T-helper 17 cell (primary cell): ENCODE measurements around the gene ANKRD36. TPM values are rescaled to one million over a fixed set of nuclear protein-coding genes. Genes with fewer than 3 reads are reported as not detected.
"Not testable (repeated sequence)": the region's sequence is repeated elsewhere in the genome, so short reads cannot be mapped to it uniquely, and the experiment has no call there.

Experiments used
- ATAC-seq: fragments of 150-1000 bp; cut with Tn5 transposase; 2 replicates; pipeline ENCODE4 v1.10.0; 2021; ENCODE audit warnings: mild to moderate bottlenecking, moderate library complexity
- DNase-seq, 3 donors: peaks; one replicate each; pipeline versions ENCODE4 v3.0.0 to v3.0.0-alpha.2; 2020 to 2021
- H3K9me3 ChIP-seq: one replicate; pipeline ENCODE4 v1.7.0; 2013; ENCODE audit warnings: low read length, mild to moderate bottlenecking; ENCODE audit not compliant: control insufficient read depth, poor library complexity, severe bottlenecking
- H3K27ac Mint-ChIP-seq: one replicate; pipeline ENCODE4 v1.8.0; 2022; ENCODE audit warnings: mild to moderate bottlenecking, moderate library complexity, mixed read lengths
- H3K27me3 Mint-ChIP-seq: one replicate; pipeline ENCODE4 v1.8.0; 2022; ENCODE audit warnings: mixed read lengths
- H3K36me3 Mint-ChIP-seq: one replicate; pipeline ENCODE4 v1.8.0; 2022; ENCODE audit warnings: low read depth, mixed read lengths
- H3K4me1 Mint-ChIP-seq: one replicate; pipeline ENCODE4 v1.8.0; 2022; ENCODE audit warnings: mild to moderate bottlenecking, mixed read lengths
- H3K4me3 Mint-ChIP-seq: one replicate; pipeline ENCODE4 v1.8.0; 2022; ENCODE audit warnings: mild to moderate bottlenecking, moderate library complexity, mixed read lengths
- total RNA-seq, 4 donors: library from RNA in 2 of 4; stranded (reverse) in 2 of 4; gene quantifications; one replicate each; pipeline ENCODE4 v1.2.3 and lab custom pipeline; 2022 to 2026

Gene ANKRD36
- total RNA-seq, 2 donors from 2014 or later: 65.5 to 70.1 TPM

DNA sequence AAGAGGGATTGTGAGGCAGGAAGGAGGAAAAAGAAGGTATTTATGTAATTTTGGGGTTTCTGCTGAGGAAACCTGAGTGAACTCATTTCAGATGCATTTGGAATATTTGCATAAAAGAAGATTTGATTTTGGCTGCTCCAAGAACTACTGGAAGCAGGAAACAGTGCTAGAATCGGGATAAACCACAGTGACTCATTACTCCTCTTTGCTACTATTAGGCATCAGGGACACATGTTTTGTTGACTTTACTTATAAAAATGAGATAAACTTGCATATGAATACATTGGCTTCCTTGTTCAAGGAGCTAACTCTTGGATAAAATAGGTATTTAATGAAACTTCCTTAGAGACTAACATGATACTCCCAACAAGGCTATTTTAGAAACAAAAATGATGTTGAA, 67.4 kb downstream of the ANKRD36 start:
- H3K36me3 Mint-ChIP-seq, H3K27me3 Mint-ChIP-seq, H3K4me1 Mint-ChIP-seq, H3K27ac Mint-ChIP-seq, H3K9me3 ChIP-seq, ATAC-seq, H3K4me3 Mint-ChIP-seq, DNase-seq: not testable (repeated sequence)

DNA sequence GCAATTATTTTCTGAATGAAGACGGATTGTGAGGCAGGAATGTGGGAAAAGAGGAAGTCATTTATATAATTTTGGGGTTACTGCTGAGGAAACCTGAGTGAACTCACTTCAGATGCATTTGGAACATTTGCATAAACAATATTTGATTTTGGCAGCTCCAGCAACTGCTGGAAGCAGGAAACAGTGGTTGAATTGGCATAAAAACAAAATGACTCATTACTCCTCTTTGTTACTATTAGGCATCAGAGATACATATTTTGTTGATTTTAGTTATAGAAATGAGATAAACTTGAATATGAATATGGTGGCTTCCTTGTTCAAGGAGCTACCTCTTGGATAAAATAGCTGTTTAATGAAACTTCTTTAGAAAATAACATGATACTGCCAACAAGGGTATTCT, 82.4 kb downstream of the ANKRD36 start:
- ATAC-seq, H3K4me3 Mint-ChIP-seq, H3K27me3 Mint-ChIP-seq, H3K4me1 Mint-ChIP-seq, H3K27ac Mint-ChIP-seq, DNase-seq, H3K9me3 ChIP-seq: not testable (repeated sequence)
- H3K36me3 Mint-ChIP-seq: peaks cover 27% of the 10 kb centered on the region

DNA sequence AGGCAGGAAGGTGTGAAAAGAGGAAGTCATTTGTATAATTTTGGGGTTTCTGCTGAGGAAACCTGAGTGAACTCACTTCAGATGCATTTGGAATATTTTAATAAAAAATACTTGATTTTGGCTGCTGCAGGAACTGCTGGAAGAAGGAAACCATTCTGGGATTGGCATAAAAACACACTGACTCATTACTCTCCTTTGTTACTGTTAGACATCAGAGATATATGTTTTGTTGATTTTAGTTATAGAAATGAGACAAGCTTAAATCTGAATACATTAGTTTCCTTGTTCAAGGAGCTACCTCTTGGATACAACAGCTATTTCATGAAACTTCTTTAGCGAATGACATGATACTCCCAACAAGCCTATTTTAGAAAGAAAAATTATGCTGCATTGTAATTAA, 84.3 kb downstream of the ANKRD36 start:
- not testable (repeated sequence) for ATAC-seq, DNase-seq, H3K9me3 ChIP-seq, H3K27me3 Mint-ChIP-seq, H3K4me1 Mint-ChIP-seq, H3K4me3 Mint-ChIP-seq
- Mint-ChIP-seq H3K36me3 (peaks cover 21% of the 10 kb centered on the region), H3K27ac (peak overlapping the region; percentile 62)

DNA sequence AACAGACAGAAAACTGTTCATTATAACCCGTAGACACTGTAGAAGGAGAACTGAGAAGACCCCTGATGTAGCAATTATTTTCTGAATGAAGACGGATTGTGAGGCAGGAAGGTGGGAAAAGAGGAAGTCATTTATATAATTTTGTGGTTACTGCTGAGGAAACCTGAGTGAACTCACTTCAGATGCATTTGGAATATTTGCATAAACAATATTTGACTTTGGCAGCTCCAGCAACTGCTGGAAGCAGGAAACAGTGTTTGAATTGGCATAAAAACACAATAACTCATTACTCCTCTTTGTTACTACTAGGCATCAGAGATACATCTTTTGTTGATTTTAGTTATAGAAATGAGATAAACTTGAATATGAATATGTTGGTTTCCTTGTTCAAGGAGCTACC, 87.9 kb downstream of the ANKRD36 start:
- not testable (repeated sequence) for H3K27me3 Mint-ChIP-seq

DNA sequence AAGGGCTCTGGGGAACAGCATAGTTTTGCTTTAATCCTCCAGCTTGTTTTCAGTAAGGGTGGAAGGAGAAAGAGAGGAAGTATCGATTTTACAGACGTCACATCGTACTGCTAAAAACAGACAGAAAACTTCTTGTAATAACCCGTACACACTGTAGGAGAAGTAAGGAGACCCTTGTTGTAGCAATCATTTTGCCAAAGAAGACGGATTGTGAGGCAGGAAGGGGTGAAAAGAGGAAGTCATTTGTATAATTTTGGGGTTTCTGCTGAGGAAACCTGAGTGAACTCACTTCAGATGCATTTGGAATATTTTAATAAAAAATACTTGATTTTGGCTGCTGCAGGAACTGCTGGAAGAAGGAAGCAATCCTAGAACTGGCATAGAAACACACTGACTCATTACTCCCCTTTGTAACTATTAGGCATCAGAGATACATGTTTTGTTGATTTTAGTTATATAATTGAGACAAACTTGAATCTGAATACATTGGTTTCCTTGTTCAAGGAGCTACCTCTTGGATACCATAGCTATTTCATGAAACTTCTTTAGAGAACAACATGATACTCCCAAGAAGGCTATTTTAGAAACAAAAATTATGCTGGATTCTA, 89.8 kb downstream of the ANKRD36 start:
- H3K4me1 Mint-ChIP-seq: not testable (repeated sequence)

More for the DNA sequence above, 87.9 kb downstream of the ANKRD36 start:
- not testable (repeated sequence) for ATAC-seq, H3K9me3 ChIP-seq, H3K4me1 Mint-ChIP-seq, H3K4me3 Mint-ChIP-seq, H3K27ac Mint-ChIP-seq, DNase-seq
- H3K36me3 Mint-ChIP-seq: peaks cover 15% of the 10 kb centered on the region

DNA sequence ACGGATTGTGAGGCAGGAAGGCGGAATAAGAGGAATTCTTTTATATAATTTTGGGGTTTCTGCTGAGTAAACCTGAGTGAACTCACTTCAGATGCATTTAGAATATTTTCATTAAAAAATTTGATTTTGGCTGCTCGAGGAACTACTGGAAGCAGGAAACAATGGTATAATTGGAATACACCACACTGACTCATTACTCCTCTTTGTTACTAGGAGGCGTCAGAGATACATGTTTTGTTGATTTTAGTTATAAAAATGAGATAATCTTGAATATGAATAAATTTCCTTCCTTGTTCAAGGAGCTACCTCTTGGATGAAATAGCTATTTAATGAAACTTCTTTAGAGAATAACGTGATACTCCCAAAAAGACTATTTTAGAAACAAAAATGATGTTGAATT, 97.4 kb downstream of the ANKRD36 start:
- Mint-ChIP-seq H3K27ac (peak overlapping the region; percentile 29), H3K36me3 (peaks cover 14% of the 10 kb centered on the region), H3K4me3 (no peak overlapping the region), H3K27me3 (no peaks in the 10 kb centered on the region), H3K4me1 (peaks cover 5% of the 10 kb centered on the region)
- ATAC-seq (no peak), DNase-seq (no peak)
- H3K9me3 ChIP-seq: no peaks in the 10 kb centered on the region

More for the DNA sequence above, 89.8 kb downstream of the ANKRD36 start:
- H3K36me3 Mint-ChIP-seq, H3K9me3 ChIP-seq, ATAC-seq, H3K27ac Mint-ChIP-seq, DNase-seq, H3K27me3 Mint-ChIP-seq, H3K4me3 Mint-ChIP-seq: not testable (repeated sequence)

DNA sequence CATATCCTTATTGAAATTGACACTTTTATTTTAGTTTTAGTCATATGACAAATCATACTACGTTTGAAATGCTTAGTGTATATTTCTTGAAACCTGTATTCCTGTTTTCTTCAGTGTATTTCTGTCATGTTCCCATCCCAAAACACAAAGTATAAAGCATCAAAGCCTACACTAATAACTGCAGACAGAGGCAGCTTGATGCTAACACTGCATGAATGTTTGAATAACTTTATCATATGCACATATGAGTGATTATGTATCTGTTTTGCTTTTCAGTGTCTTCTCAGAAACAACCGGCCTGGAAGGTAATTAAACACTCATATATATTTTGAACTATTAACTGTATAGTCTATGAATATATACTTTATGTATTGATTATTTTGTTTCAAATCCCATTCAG, 102.1 kb downstream of the ANKRD36 start:
- not testable (repeated sequence) for H3K4me3 Mint-ChIP-seq, H3K27ac Mint-ChIP-seq, DNase-seq, H3K4me1 Mint-ChIP-seq, H3K27me3 Mint-ChIP-seq, H3K9me3 ChIP-seq, ATAC-seq
- peaks cover 15% of the 10 kb centered on the region for H3K36me3 Mint-ChIP-seq

DNA sequence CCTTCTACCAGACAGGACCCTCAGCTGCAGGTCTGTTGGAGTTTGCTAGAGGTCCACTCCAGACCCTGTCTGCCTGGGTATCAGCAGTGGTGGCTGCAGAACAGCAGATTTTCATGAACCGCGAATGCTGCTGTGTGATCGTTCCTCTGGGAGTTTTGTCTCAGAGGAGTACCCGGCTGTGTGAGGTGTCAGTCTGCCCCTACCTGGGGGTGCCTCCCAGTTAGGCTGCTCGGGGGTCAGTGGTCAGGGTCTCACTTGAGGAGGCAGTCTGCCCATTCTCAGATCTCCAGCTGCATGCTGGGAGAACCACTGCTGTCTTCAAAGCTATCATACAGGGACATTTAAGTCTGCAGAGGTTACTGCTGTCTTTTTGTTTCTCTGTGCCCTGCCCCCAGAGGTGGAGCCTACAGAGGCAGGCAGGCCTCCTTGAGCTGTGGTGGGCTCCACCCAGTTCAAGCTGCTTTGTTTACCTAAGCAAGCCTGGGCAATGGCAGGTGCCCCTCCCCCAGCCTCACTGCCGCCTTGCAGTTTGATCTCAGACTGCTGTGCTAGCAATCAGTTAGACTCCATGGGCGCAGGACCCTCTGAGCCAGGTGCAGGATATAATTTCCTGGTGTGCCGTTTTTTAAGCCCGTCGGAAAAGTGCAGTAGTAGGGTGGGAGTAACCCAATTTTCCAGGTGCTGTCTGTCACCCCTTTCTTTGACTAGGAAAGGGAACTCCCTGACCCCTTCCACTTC, 118.1 kb downstream of the ANKRD36 start:
- H3K27ac Mint-ChIP-seq, DNase-seq, H3K27me3 Mint-ChIP-seq, H3K36me3 Mint-ChIP-seq, H3K4me1 Mint-ChIP-seq, ATAC-seq, H3K9me3 ChIP-seq, H3K4me3 Mint-ChIP-seq: not testable (repeated sequence)

DNA sequence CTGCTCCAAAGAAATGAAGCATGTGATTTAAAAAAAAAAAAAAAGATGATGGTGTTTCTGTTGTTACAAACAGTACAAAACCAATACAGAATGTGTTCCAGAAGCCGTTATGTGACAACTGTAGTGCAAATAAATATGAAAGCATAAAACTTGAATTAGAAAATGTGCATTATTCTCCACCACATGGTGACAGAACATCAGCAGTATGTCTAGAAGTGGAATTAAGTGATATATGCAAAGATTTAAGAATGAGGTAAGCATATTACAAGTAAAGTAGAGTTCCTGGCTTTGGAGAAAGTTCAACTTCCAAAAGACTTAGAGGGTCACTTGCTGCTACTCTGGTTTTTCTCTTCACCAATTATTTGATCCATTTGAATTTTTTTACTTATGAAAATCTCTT, 120.0 kb downstream of the ANKRD36 start:
- not testable (repeated sequence) for H3K27ac Mint-ChIP-seq, ATAC-seq, DNase-seq, H3K36me3 Mint-ChIP-seq, H3K4me3 Mint-ChIP-seq, H3K4me1 Mint-ChIP-seq, H3K9me3 ChIP-seq, H3K27me3 Mint-ChIP-seq

DNA sequence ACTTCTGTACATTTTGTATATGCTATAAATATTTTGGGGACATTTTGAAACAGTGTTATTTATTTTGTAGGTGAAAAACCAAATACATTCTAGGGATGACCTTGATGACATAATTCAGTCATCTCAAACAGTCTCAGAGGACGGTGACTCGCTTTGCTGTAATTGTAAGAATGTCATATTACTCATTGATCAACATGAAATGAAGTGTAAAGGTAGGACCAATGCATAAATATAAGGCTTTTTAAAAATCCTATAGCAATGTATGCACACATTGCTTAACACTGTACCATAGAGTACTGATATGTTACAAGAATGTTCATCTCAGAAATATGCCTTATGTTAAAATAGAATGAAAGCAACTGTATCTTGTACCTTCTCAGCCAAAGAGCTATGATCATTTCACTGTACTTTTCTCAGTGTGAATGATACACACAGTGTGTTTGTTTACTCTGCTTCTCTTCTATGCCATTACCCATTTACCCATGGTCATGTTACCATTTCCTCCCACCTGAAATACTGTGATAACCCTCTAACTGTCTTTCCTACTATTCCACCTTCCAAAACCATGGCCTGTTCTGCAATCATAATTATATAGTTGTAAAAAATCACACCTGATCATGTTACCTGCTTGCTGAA, 120.8 kb downstream of the ANKRD36 start:
- ATAC-seq, H3K36me3 Mint-ChIP-seq, H3K4me1 Mint-ChIP-seq, H3K27ac Mint-ChIP-seq, DNase-seq, H3K9me3 ChIP-seq, H3K27me3 Mint-ChIP-seq, H3K4me3 Mint-ChIP-seq: not testable (repeated sequence)

DNA sequence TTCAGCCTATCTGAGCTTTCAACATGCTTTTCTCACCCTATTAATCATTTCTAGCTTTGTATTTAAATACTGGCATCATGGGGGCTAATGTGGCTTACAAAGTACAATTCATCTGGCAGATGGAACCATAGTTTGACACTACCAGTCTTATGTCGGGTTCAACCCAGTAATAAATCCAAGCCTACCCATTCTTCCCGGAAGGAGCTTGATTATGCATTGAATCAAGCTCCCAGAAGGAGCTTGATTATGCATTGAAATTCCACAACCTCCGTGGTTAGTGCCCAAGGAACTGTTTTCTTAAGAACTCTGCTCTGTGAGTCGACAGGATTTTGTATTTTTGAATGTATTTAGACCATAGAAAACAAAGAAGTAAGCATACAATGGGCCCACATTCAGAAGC, 148.2 kb downstream of the ANKRD36 start:
- not testable (repeated sequence) for H3K4me3 Mint-ChIP-seq

DNA sequence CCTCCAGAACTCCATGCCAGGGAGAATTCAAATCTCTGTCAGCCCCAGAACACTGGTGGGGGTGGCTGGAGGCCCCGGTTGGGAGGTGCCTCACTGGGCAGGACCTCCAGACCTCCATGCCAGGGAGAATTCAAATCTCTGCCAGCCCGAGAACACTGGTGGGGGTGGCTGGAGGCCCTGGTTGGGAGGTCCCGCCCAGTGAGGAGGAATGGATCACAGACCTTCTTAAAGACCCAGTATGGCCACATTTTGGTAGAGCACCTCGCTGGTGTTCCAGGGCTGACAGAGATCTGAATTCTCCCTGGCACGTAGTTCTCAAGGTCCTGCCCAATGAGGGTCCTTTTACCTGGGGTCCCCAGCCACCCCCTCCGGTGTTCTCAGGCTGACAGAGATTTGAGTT, 153.5 kb downstream of the ANKRD36 start:
- not testable (repeated sequence) for H3K4me3 Mint-ChIP-seq, H3K27me3 Mint-ChIP-seq, H3K9me3 ChIP-seq, H3K36me3 Mint-ChIP-seq, H3K27ac Mint-ChIP-seq, H3K4me1 Mint-ChIP-seq, ATAC-seq, DNase-seq

More for the DNA sequence above, 148.2 kb downstream of the ANKRD36 start:
- H3K27me3 Mint-ChIP-seq, H3K36me3 Mint-ChIP-seq, ATAC-seq, DNase-seq, H3K4me1 Mint-ChIP-seq, H3K9me3 ChIP-seq, H3K27ac Mint-ChIP-seq: not testable (repeated sequence)

DNA sequence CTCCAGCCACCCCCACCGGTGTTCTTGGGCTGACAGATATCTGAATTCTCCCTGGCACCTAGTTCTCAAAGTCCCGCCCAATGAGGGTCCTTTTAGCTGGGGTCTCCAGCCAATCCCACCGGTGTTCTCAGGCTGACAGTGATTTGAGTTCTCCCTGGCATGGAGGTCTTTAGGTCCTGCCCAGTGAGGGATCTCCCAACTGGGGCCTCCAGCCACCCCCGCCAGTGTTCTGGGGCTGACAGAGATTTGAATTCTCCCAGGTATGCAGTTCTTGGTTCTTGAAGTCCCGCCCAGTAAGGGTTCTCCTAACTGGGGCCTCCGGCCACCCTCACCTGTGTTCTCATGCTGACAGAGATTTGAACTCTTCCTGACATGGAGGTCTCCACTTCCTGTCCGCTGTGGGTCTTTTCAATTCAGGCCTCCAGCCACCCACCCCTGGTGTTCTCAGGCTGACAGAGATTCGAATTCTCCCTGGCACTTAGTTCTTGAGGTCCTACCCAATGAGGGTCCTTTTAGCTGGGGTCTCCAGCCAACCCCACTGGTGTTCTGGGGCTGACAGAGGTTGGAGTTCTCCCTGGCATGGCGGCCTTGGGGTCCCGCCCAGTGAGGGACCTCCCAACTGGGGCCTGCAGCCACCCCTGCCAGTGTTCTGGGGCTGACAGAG, 154.6 kb downstream of the ANKRD36 start:
- DNase-seq: peak in 1 of 3 donors; percentile 9
- Mint-ChIP-seq H3K4me3 (no peak overlapping the region), H3K27ac (no peak overlapping the region), H3K4me1 (no peaks in the 10 kb centered on the region), H3K27me3 (no peaks in the 10 kb centered on the region), H3K36me3 (no peaks in the 10 kb centered on the region)
- ATAC-seq: no peak
- no peaks in the 10 kb centered on the region for H3K9me3 ChIP-seq
